Measurements from ENCODE around the gene NEURL1. TPM values are rescaled to one million over a fixed set of nuclear protein-coding genes. Genes with fewer than 3 reads are reported as not detected.
A peak's percentile ranks its signal among the peaks of the same experiment; 100 is the strongest.
"Not testable (repeated sequence)": the region's sequence is repeated elsewhere in the genome, so short reads cannot be mapped to it uniquely, and the experiment has no call there.

Gene NEURL1
- total RNA-seq, 1 experiment from 2014 or later = 1.7 TPM

DNA sequence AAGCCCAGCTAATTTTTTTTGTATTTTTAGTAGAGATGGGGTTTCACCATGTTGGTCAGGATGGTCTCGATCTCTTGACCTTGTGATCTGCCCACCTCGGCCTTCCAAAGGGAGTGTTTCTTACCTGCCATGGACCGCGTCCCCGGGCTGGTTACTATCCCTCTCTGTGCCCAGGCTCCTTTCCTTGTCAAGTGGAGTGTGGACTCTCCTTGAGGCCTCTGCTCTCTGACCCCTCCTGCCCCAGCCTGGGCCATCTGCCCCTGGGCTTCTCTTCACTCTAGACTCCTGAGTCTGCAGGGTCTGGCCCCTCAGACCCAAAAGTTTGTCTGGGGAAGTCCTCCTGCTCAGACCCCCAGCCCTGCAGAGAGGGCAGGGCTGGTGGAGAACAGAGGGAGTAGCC is 20.7 kb downstream of the NEURL1 start:
- intact Hi-C loops (cut with micrococcal nuclease) = no loop called here
- CTCF ChIA-PET = no interaction called here

DNA sequence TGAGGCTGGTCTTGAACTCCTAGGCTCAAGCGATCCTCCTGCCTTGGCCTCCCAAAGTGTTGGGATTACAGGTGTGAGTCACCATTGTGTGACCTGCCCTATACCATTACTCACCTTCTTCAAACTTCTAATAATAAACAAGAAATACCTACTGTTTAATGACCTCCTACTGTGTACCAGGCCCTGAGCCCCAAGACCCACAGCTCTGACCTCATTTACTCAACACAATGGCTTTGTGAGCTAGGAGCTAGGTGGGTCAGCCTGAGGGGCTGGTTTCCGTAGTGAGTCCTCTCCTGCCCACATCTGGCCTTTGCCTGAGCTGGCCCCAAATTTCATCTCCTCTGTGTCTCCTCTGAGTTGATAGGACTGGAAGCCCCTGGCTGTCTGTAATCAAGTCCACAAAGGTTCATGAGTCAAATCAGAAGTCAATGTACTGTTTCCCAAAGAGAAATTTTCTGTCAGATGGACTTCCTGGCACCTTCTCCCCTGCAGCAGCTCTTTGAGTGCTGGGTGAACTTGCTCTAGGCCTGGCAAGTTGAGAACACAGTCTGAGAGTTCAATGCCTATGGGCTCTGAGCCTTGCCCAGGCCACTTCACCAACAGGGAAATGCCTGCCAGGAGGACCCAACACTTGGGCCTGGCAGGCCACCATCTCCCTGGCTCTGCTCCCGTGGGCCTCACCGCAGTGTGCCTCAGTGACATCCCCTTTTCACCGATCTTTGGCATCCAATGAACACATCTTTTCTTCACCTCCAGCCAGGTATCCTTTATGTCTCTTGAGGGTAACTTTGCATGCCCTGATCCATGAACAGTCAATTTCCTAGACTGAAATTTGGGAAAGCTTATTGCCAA is 24.0 kb downstream of the NEURL1 start:
- intact Hi-C loops (cut with micrococcal nuclease) = no loop called here
- no peaks in the 10 kb centered on the region for H4K20me1 ChIP-seq (ENCODE audit: low read length)
- CTCF ChIA-PET = no interaction called here
- TF ChIP-seq EZH2 (IDR thresholded peaks at IDR 0.05; ENCODE audit: low read length, unreplicated experiment) (no peak), EZH2phosphoT487 (IDR thresholded peaks at IDR 0.05; ENCODE audit: borderline replicate concordance, low read length) (no peak)
- TF ChIP-seq, protein P1, sequence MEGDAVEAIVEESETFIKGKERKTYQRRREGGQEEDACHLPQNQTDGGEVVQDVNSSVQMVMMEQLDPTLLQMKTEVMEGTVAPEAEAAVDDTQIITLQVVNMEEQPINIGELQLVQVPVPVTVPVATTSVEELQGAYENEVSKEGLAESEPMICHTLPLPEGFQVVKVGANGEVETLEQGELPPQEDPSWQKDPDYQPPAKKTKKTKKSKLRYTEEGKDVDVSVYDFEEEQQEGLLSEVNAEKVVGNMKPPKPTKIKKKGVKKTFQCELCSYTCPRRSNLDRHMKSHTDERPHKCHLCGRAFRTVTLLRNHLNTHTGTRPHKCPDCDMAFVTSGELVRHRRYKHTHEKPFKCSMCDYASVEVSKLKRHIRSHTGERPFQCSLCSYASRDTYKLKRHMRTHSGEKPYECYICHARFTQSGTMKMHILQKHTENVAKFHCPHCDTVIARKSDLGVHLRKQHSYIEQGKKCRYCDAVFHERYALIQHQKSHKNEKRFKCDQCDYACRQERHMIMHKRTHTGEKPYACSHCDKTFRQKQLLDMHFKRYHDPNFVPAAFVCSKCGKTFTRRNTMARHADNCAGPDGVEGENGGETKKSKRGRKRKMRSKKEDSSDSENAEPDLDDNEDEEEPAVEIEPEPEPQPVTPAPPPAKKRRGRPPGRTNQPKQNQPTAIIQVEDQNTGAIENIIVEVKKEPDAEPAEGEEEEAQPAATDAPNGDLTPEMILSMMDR (conservative IDR thresholded peaks at IDR 0.05; ENCODE audit: low read depth, low read length) = no peak
- no TSS peak for BruUV-seq (replicated peaks)
- no peaks in the 10 kb centered on the region for H3K79me2 ChIP-seq (ENCODE audit: low read length)
- H3K9ac ChIP-seq (ENCODE audit: low read length) = no peak overlapping the region
- no peak overlapping the region for H3K4me3 ChIP-seq (ENCODE audit: low read length)
- no peaks in the 10 kb centered on the region for H3K36me3 ChIP-seq (ENCODE audit: low read depth, low read length)
- H3K27me3 ChIP-seq (ENCODE audit: low read length) = no peaks in the 10 kb centered on the region
- H3F3A ChIP-seq (ENCODE audit: low read length, unreplicated experiment) = no peaks in the 10 kb centered on the region
- no peak overlapping the region for H2AFZ ChIP-seq (ENCODE audit: low read length)
- POLR2A ChIA-PET (ENCODE audit: unreplicated experiment) = no interaction called here
- H3K27ac ChIP-seq (ENCODE audit: low read length) = no peak overlapping the region
- no peaks in the 10 kb centered on the region for H3K9me3 ChIP-seq (ENCODE audit: low read length)
- DNase-seq (peak; percentile 10), ATAC-seq (no peak)
- H3K4me2 ChIP-seq (ENCODE audit: low read length) = no peak overlapping the region
- H3K9me2 ChIP-seq (replicated peaks; ENCODE audit: low read length) = no peaks in the 10 kb centered on the region
- H3K4me1 ChIP-seq (ENCODE audit: insufficient read depth, low read length) = no peaks in the 10 kb centered on the region

More for the DNA sequence above, 20.7 kb downstream of the NEURL1 start:
- Histone ChIP-seq H3K4me3 (ENCODE audit: low read length) (no peak overlapping the region), H2AFZ (ENCODE audit: low read length) (no peak overlapping the region), H4K20me1 (ENCODE audit: low read length) (no peaks in the 10 kb centered on the region), H3K4me2 (ENCODE audit: low read length) (no peak overlapping the region), H3K27me3 (ENCODE audit: low read length) (no peaks in the 10 kb centered on the region), H3K9ac (ENCODE audit: low read length) (no peak overlapping the region), H3F3A (ENCODE audit: low read length, unreplicated experiment) (no peaks in the 10 kb centered on the region), H3K27ac (ENCODE audit: low read length) (no peak overlapping the region), H3K9me3 (ENCODE audit: low read length) (no peaks in the 10 kb centered on the region), H3K9me2 (replicated peaks; ENCODE audit: low read length) (no peaks in the 10 kb centered on the region), H3K36me3 (ENCODE audit: low read depth, low read length) (no peaks in the 10 kb centered on the region), H3K4me1 (ENCODE audit: insufficient read depth, low read length) (no peaks in the 10 kb centered on the region), H3K79me2 (ENCODE audit: low read length) (no peaks in the 10 kb centered on the region)
- TF ChIP-seq EZH2 (IDR thresholded peaks at IDR 0.05; ENCODE audit: low read length, unreplicated experiment) = no peak
- TF ChIP-seq, protein P1 (conservative IDR thresholded peaks at IDR 0.05; ENCODE audit: low read depth, low read length) = no peak
- no peak for TF ChIP-seq EZH2phosphoT487 (IDR thresholded peaks at IDR 0.05; ENCODE audit: borderline replicate concordance, low read length)
- BruUV-seq (replicated peaks) = no TSS peak
- POLR2A ChIA-PET (ENCODE audit: unreplicated experiment) = no interaction called here
- ATAC-seq (no peak), DNase-seq (no peak)

DNA sequence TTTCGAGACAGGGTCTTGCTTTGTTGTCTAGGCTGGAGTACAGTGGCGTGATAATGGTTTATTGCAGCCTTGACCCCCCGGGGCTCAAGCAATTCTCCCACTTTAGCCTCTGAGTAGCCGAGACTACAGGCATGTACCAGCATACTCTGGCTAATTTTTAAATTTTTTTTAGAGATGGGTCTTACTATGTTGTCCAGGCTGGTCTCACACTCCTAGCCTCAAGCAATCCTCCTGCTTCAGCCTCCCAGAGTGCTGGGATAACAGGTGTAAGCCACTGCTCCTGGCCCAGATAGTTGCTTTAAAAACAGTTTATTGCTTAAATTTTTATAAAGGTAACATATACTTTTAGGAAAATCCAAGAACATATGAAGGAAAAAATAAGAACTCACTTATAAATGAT is 26.3 kb downstream of the NEURL1 start:
- H3K9ac ChIP-seq (ENCODE audit: low read length) = no peak overlapping the region
- TF ChIP-seq EZH2 (IDR thresholded peaks at IDR 0.05; ENCODE audit: low read length, unreplicated experiment) (no peak), EZH2phosphoT487 (IDR thresholded peaks at IDR 0.05; ENCODE audit: borderline replicate concordance, low read length) (no peak)
- TF ChIP-seq, protein P1 (conservative IDR thresholded peaks at IDR 0.05; ENCODE audit: low read depth, low read length) = no peak
- H4K20me1 ChIP-seq (ENCODE audit: low read length) = no peaks in the 10 kb centered on the region
- H3K36me3 ChIP-seq (ENCODE audit: low read depth, low read length) = no peaks in the 10 kb centered on the region
- POLR2A ChIA-PET (ENCODE audit: unreplicated experiment) = no interaction called here
- no peaks in the 10 kb centered on the region for H3K27me3 ChIP-seq (ENCODE audit: low read length)
- CTCF ChIA-PET = no interaction called here
- H3K27ac ChIP-seq (ENCODE audit: low read length) = no peak overlapping the region
- no peak overlapping the region for H3K4me2 ChIP-seq (ENCODE audit: low read length)
- DNase-seq (no peak), ATAC-seq (no peak)
- H3K79me2 ChIP-seq (ENCODE audit: low read length) = no peaks in the 10 kb centered on the region
- no peak overlapping the region for H2AFZ ChIP-seq (ENCODE audit: low read length)
- H3K4me3 ChIP-seq (ENCODE audit: low read length) = no peak overlapping the region
- no peaks in the 10 kb centered on the region for H3K4me1 ChIP-seq (ENCODE audit: insufficient read depth, low read length)
- no peaks in the 10 kb centered on the region for H3K9me2 ChIP-seq (replicated peaks; ENCODE audit: low read length)
- intact Hi-C loops (cut with micrococcal nuclease) = no loop called here
- no peaks in the 10 kb centered on the region for H3K9me3 ChIP-seq (ENCODE audit: low read length)
- BruUV-seq (replicated peaks) = TSS peak; percentile 81
- no peaks in the 10 kb centered on the region for H3F3A ChIP-seq (ENCODE audit: low read length, unreplicated experiment)

DNA sequence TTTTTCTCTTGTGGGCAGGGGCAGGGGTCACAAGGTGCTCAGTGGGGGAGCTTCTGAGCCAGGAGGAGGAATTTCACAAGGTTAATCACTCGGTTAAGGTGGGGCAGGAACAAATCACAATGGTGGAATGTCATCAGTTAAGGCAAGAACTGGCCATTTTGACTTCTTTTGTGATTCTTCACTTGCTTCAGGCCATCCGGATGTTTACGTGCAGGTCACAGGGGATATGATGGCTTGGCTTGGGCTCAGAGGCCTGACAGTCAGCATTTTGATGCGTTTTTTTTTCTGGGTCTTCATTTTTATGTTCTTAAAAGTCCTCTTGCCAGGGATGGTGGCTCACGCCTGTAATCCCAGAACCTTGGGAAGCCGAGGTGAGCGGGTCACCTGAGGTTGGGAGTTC is 28.5 kb downstream of the NEURL1 start:
- DNase-seq = peak; percentile 33
- POLR2A ChIA-PET (ENCODE audit: unreplicated experiment); intact Hi-C loops (cut with micrococcal nuclease): not testable (repeated sequence)

More for the DNA sequence above, 28.5 kb downstream of the NEURL1 start:
- H3K9me2 ChIP-seq (replicated peaks; ENCODE audit: low read length); H3K9me3 ChIP-seq (ENCODE audit: low read length); H3K4me2 ChIP-seq (ENCODE audit: low read length); H3K79me2 ChIP-seq (ENCODE audit: low read length); BruUV-seq (replicated peaks); CTCF ChIA-PET; H3F3A ChIP-seq (ENCODE audit: low read length, unreplicated experiment); H3K27me3 ChIP-seq (ENCODE audit: low read length); H2AFZ ChIP-seq (ENCODE audit: low read length); H3K36me3 ChIP-seq (ENCODE audit: low read depth, low read length); ATAC-seq; H4K20me1 ChIP-seq (ENCODE audit: low read length); H3K9ac ChIP-seq (ENCODE audit: low read length); H3K4me1 ChIP-seq (ENCODE audit: insufficient read depth, low read length); H3K27ac ChIP-seq (ENCODE audit: low read length); H3K4me3 ChIP-seq (ENCODE audit: low read length): not testable (repeated sequence)

Measured in PC-3 (cell line).